ENCODE measurements around the gene C6orf89. TPM values are rescaled to one million over a fixed set of nuclear protein-coding genes. Genes with fewer than 3 reads are reported as not detected.

C6orf89 gene
- total RNA-seq, 4 donors from 2014 or later: 29.8 to 42.1 (median 37.9) TPM

- no peak for TF ChIP-seq POLR2AphosphoS5 (IDR thresholded peaks at IDR 0.05)
- TF ChIP-seq POLR2A (IDR thresholded peaks at IDR 0.05): no peak
- TF ChIP-seq CTCF (IDR thresholded peaks at IDR 0.05): no peak
- TF ChIP-seq EP300 (IDR thresholded peaks at IDR 0.05): no peak
- no peak overlapping the region for H3K4me3 ChIP-seq
- DNase-seq (ENCODE audit: low spot score in 2 of 2): no peak
- 70% methylated on average over 2 of the region's 2 CpGs for WGBS
- no peak overlapping the region for H3K27ac ChIP-seq
- H3K36me3 ChIP-seq: peaks cover 25% of the 10 kb centered on the region
- peaks cover 40% of the 10 kb centered on the region for H3K4me1 ChIP-seq
- no peaks in the 10 kb centered on the region for H3K27me3 ChIP-seq
- H3K9me3 ChIP-seq: no peaks in the 10 kb centered on the region
These were observed 23.0 kb downstream of the C6orf89 start for GRCh38 chr6:36908747-36909146.

GRCh38 chr6:36912030-36912454, 26.3 kb downstream of the C6orf89 start:
- DNase-seq (ENCODE audit: low spot score in 2 of 2): no peak
- Histone ChIP-seq H3K27me3 (no peaks in the 10 kb centered on the region), H3K27ac (no peak overlapping the region), H3K4me3 (no peak overlapping the region), H3K4me1 (peaks cover 42% of the 10 kb centered on the region), H3K36me3 (peaks cover 23% of the 10 kb centered on the region), H3K9me3 (no peaks in the 10 kb centered on the region)
- WGBS: 39% methylated on average over 4 of the region's 4 CpGs
- TF ChIP-seq CTCF (IDR thresholded peaks at IDR 0.05) (no peak), EP300 (IDR thresholded peaks at IDR 0.05) (no peak)

- Histone ChIP-seq H3K4me3 (no peak overlapping the region), H3K36me3 (peaks cover 24% of the 10 kb centered on the region), H3K4me1 (peaks cover 37% of the 10 kb centered on the region), H3K27ac (no peak overlapping the region), H3K27me3 (no peaks in the 10 kb centered on the region), H3K9me3 (no peaks in the 10 kb centered on the region)
- WGBS: 33% methylated on average over 8 of the region's 8 CpGs
- TF ChIP-seq EP300 (IDR thresholded peaks at IDR 0.05) (no peak), POLR2AphosphoS5 (IDR thresholded peaks at IDR 0.05) (no peak), POLR2A (IDR thresholded peaks at IDR 0.05) (no peak), CTCF (IDR thresholded peaks at IDR 0.05) (peak in 1 of 2 donors; percentile 2)
- DNase-seq (ENCODE audit: low spot score in 2 of 2): no peak
These were observed 26.8 kb downstream of the C6orf89 start for GRCh38 chr6:36912586-36912985.

- peaks cover 35% of the 10 kb centered on the region for H3K4me1 ChIP-seq
These were observed 27.3 kb downstream of the C6orf89 start for GRCh38 chr6:36913082-36913481.

GRCh38 chr6:36914227-36914794, 28.6 kb downstream of the C6orf89 start:
- no peaks in the 10 kb centered on the region for H3K27me3 ChIP-seq
- TF ChIP-seq CTCF (IDR thresholded peaks at IDR 0.05) (peak; percentile 11 to 18), POLR2A (IDR thresholded peaks at IDR 0.05) (no peak), POLR2AphosphoS5 (IDR thresholded peaks at IDR 0.05) (no peak), EP300 (IDR thresholded peaks at IDR 0.05) (no peak)
- 65% methylated on average over 10 of the region's 10 CpGs for WGBS
- peaks cover 29% of the 10 kb centered on the region for H3K36me3 ChIP-seq
- no peak overlapping the region for H3K4me3 ChIP-seq
- DNase-seq (ENCODE audit: low spot score in 2 of 2): no peak
- H3K9me3 ChIP-seq: no peaks in the 10 kb centered on the region
- no peak overlapping the region for H3K27ac ChIP-seq
- peaks cover 44% of the 10 kb centered on the region for H3K4me1 ChIP-seq

More at GRCh38 chr6:36913082-36913481, 27.3 kb downstream of the C6orf89 start:
- no peak for DNase-seq (ENCODE audit: low spot score in 2 of 2)
- peaks cover 25% of the 10 kb centered on the region for H3K36me3 ChIP-seq
- H3K27ac ChIP-seq: no peak overlapping the region
- no peak for TF ChIP-seq POLR2AphosphoS5 (IDR thresholded peaks at IDR 0.05)
- no peak for TF ChIP-seq POLR2A (IDR thresholded peaks at IDR 0.05)
- no peak for TF ChIP-seq EP300 (IDR thresholded peaks at IDR 0.05)
- TF ChIP-seq CTCF (IDR thresholded peaks at IDR 0.05): no peak
- no peak overlapping the region for H3K4me3 ChIP-seq
- 65% methylated on average over 4 of the region's 4 CpGs for WGBS
- no peaks in the 10 kb centered on the region for H3K27me3 ChIP-seq
- no peaks in the 10 kb centered on the region for H3K9me3 ChIP-seq

Data from suprapubic skin (tissue), 4 donors.